Chondrocyte (in vitro differentiated cells): ENCODE data around the gene SDF4. TPM values are rescaled to one million over a fixed set of nuclear protein-coding genes. Genes with fewer than 3 reads are reported as not detected.

ENCODE experiments used
- DNase-seq: peaks from one replicate; pipeline ENCODE4 v3.0.0; 2021; ENCODE audit warnings: mixed read lengths, low spot score
- H3K27ac Mint-ChIP-seq: one replicate; pipeline ENCODE4 v1.8.0; 2021; ENCODE audit warnings: mild to moderate bottlenecking, moderate library complexity, mixed read lengths; ENCODE audit not compliant: unreplicated experiment
- H3K27me3 Mint-ChIP-seq: 2 replicates; pipeline ENCODE4 v1.8.0; 2021; ENCODE audit warnings: low read depth, mixed read lengths
- H3K36me3 Mint-ChIP-seq: 2 replicates; pipeline ENCODE4 v1.8.0; 2021; ENCODE audit warnings: low read depth, mixed read lengths
- H3K4me1 Mint-ChIP-seq: 2 replicates; pipeline ENCODE4 v1.8.0; 2021; ENCODE audit warnings: low read depth, mild to moderate bottlenecking, mixed read lengths
- H3K4me3 Mint-ChIP-seq: one replicate; pipeline ENCODE4 v1.8.0; 2021; ENCODE audit warnings: mild to moderate bottlenecking, moderate library complexity, mixed read lengths; ENCODE audit not compliant: unreplicated experiment
- H3K9me3 Mint-ChIP-seq: 2 replicates; pipeline ENCODE4 v1.8.0; 2021; ENCODE audit warnings: low read depth, mixed read lengths
- total RNA-seq: library from RNA; stranded (reverse); gene quantifications from 3 replicates; pipeline ENCODE4 v1.2.1, GENCODE V29; 2021
- TF ChIP-seq, protein P1 (sequence below): fragments of 200-600 bp; sonication (generic); IDR thresholded peaks from 2 replicates; pipeline ENCODE4 v1.5.0; 2021; ENCODE audit warnings: antibody characterized with exemption, mild to moderate bottlenecking, moderate library complexity

SDF4 gene
- total RNA-seq, 1 donor from 2014 or later: 164 TPM

DNA sequence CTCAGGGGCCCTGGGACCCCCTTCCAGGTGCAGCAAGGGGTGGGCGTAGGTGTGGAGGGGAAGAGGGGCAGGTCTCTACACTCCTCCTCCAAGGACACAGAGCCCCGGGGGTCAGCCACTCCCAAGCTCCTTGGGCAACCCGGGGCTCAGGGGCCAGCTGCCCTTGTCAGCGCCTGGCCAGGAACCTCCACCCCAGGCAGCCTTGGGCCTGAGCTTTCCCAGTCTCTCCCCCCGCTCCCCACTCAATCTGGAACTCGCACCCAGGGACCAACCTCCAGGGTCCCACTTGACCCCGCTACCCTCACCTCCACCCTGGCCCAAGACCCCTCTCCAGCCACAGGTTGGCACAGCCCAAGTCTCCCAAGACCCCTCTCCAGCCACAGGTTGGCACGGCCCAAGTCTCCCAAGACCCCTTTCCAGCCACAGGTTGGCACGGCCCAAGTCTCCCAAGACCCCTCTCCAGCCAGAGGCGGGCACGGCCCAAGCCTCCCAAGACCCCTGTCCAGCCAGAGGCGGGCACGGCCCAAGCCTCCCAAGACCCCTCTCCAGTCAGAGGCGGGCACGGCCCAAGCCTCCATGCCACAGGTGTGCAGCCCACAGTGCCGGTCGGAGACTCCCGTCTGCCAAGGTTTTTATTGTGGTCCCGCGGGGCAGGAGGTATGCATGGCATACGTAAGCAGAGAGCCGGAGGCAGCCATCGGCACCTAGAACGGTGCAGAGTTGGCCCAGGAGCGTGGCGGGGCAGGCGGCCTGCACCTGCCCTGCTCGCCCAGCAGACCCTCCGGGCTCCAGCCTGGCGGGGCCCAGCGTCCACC lies 20.9 kb downstream of the SDF4 start:
- Mint-ChIP-seq H3K4me3 (no peak overlapping the region), H3K4me1 (peaks cover 12% of the 10 kb centered on the region), H3K27ac (no peak overlapping the region), H3K27me3 (no peaks in the 10 kb centered on the region), H3K36me3 (no peaks in the 10 kb centered on the region), H3K9me3 (no peaks in the 10 kb centered on the region)
- TF ChIP-seq, protein P1, sequence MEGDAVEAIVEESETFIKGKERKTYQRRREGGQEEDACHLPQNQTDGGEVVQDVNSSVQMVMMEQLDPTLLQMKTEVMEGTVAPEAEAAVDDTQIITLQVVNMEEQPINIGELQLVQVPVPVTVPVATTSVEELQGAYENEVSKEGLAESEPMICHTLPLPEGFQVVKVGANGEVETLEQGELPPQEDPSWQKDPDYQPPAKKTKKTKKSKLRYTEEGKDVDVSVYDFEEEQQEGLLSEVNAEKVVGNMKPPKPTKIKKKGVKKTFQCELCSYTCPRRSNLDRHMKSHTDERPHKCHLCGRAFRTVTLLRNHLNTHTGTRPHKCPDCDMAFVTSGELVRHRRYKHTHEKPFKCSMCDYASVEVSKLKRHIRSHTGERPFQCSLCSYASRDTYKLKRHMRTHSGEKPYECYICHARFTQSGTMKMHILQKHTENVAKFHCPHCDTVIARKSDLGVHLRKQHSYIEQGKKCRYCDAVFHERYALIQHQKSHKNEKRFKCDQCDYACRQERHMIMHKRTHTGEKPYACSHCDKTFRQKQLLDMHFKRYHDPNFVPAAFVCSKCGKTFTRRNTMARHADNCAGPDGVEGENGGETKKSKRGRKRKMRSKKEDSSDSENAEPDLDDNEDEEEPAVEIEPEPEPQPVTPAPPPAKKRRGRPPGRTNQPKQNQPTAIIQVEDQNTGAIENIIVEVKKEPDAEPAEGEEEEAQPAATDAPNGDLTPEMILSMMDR: no peak
- peak; percentile 89 for DNase-seq

DNA sequence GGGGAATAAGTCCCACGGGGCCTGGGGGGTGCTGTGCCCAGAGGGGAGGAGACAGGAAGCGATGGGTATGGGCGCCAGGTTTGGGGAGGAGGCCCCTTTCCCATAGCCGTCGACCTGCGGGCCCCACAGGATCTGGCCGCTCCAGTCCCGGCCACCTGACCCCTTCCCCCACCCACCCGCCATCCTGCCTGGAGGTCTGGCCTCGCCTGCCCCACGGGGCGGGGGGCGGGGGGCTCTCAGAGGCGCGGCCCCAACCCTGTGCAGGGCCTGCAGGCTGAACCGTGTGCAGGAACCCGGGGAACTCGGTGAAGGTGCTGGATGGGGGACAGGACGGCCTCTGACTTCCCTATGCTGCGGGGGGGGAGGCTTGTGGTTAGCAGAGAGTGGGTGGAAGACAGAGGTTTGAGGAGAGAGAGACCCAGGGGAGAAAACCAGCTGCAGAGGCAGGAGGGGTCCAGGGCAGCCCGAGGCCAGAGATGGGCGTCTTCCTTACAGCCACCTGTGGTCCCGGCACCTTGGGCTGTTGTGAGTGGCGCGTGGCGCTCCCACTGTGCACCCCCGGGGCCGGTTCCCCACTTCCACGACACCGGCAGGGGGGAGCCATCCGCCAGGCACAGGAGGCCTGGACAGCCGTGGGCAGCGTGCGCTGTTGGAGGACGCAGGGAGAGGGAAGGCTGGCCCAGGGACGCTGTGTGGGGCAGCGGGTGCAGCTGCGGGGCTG lies 22.9 kb downstream of the SDF4 start:
- no peaks in the 10 kb centered on the region for H3K9me3 Mint-ChIP-seq
- DNase-seq: peak; percentile 88
- H3K27me3 Mint-ChIP-seq: no peaks in the 10 kb centered on the region
- peaks cover 12% of the 10 kb centered on the region for H3K4me1 Mint-ChIP-seq
- H3K4me3 Mint-ChIP-seq: no peak overlapping the region
- TF ChIP-seq, protein P1: no peak
- H3K36me3 Mint-ChIP-seq: no peaks in the 10 kb centered on the region
- peak overlapping the region; percentile 73 for H3K27ac Mint-ChIP-seq

DNA sequence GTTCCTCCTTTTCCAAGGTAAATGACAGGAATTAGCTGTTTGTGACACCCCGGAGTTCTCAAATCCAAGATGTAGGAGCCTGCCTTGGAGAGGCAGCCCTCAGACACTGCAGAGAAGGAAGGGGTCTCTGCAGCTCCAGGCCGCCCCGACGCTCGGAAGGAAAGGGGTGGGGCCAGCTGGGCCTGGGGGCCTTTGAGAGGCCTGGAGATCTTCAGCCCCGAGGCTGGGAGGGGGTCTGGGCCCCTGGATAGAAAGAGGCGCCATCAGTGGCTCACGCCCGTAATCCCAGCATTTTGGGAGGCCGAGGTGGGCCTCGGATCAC lies 24.3 kb downstream of the SDF4 start:
- no peaks in the 10 kb centered on the region for H3K9me3 Mint-ChIP-seq
- no peak overlapping the region for H3K4me3 Mint-ChIP-seq
- DNase-seq: peak; percentile 50
- no peak overlapping the region for H3K27ac Mint-ChIP-seq
- H3K4me1 Mint-ChIP-seq: peaks cover 12% of the 10 kb centered on the region
- H3K36me3 Mint-ChIP-seq: no peaks in the 10 kb centered on the region
- TF ChIP-seq, protein P1: no peak
- H3K27me3 Mint-ChIP-seq: no peaks in the 10 kb centered on the region

DNA sequence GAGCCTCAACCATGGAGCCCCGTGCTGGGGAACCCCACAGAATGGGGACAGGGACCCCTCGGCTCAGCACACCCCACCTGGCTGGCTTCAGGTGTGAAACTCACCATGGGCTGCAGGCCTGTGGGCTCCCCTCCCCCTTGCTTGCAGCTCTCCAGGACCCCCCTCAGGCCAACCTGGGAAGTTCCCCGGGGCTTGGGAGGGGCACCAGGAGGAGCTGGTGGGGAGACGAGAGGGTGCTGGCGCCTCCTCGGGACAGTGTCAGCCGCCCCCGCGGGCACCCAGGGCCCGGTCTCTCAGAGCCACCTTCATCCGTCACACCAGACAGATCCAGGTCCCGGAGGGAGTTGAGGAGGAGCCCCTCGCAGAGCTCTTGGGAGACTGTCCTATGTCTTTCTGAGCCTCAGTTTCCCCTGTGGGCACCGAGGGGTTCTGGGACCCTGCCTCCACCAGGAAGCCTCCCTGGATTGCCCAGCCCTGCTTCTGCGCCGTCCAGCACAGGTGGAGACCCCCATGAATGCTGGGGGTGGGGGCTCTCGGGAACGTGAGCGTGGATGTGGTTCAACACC lies 24.8 kb downstream of the SDF4 start:
- no peaks in the 10 kb centered on the region for H3K36me3 Mint-ChIP-seq
- DNase-seq: peak; percentile 82
- no peak overlapping the region for H3K27ac Mint-ChIP-seq
- H3K4me1 Mint-ChIP-seq: peaks cover 12% of the 10 kb centered on the region
- H3K4me3 Mint-ChIP-seq: no peak overlapping the region
- no peaks in the 10 kb centered on the region for H3K9me3 Mint-ChIP-seq
- TF ChIP-seq, protein P1: peak; percentile 22
- H3K27me3 Mint-ChIP-seq: no peaks in the 10 kb centered on the region

DNA sequence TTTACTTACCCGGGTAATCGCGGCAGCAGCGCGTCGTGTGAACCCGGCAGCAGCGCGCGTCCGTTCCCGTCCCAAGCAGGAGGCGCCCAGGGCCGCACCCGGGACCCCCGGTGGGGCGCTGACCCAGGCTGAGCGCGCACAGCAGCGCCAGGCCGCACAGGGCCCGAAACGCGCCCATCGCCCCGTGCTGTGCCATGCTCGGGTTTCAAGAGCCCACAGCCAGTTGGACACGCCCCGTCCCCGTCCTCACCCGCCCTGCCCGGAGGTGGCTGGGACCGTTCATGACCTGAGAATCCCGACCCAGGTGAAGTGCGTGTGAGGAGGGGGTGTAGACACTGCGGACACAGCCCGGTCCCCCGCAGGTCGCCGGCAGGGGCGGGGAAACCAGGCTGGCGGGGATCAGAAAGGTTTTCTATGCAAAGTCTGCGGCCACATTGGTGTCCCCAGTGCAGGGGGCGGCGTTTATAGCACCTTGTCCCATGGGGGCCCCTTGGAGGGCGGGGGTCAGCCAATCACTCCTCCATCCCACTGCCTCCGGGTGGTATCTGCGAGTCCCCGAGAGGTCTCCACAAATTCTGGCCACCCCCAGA lies 25.3 kb downstream of the SDF4 start, which contains the start of gene TNFRSF18:
Gene TNFRSF18, minus strand, starts transcription at position 217 of the 590 bp plus-strand sequence. Its CDS starts 21 bp downstream, at position 196.
- Mint-ChIP-seq H3K9me3 (no peaks in the 10 kb centered on the region), H3K27me3 (no peaks in the 10 kb centered on the region), H3K4me1 (peaks cover 12% of the 10 kb centered on the region), H3K27ac (no peak within 1 kb of the TSS), H3K4me3 (no peak within 1 kb of the TSS), H3K36me3 (no peaks in the 10 kb centered on the region)
- peak; percentile 82 for DNase-seq
- TF ChIP-seq, protein P1: no peak
